ENCODE data around the gene NOS3. TPM values are rescaled to one million over a fixed set of nuclear protein-coding genes. Genes with fewer than 3 reads are reported as not detected.
A peak's percentile ranks its signal among the peaks of the same experiment; 100 is the strongest.

The NOS3 gene
- polyA plus RNA-seq, 1 experiment: 1.3 TPM

DNA sequence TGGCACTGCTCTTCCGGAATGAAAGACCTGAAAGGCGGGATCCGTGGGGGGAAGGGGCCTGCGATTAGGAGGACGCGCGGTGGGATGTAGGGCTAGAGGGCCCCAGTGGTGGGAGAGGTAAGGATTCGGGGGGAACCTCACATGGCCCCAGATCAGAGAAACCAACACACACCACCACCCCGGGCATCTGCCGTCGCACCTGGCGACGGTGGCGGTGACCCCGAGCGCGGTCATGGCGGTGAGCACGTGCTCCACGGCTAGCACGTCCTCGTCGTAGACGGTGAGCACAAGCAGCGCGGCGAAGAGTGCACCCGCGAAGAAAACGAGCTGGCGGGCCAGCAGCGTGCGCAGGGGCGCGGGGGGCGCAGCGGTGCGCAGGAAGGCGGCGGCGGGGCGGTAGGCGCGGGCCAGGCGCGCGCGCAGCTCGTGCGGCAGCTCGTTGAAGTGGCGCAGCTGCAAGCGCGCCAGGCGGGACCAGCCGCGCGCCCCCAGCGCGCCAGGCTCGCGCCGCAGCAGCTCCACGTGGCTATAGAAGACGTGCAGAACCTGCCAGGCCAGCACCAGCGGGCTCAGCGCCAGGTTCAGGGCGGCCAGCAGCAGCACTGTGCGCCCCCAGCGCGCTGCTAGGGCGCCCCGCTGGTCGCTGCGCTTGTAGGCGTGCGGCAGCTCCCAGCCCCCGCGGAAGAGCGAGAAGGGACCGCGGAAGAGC lies 27.8 kb downstream of the NOS3 start:
- POLR2A ChIA-PET: no interaction called here
- Histone ChIP-seq H3K27me3 (ENCODE audit: control insufficient read depth, insufficient read depth, low read length) (peaks cover 29% of the 10 kb centered on the region), H3K4me3 (ENCODE audit: low read depth, low read length) (peak overlapping the region; percentile 14), H3K36me3 (ENCODE audit: control insufficient read depth, insufficient read depth, low read length) (no peaks in the 10 kb centered on the region)
- CTCF ChIA-PET: interaction anchor here (0.6 to 6.7 kb wide), 31 partner anchors 9 to 559 kb away, joined by 3 to 58 read pairs (median 5); partner anchors contain the start of genes ABCB8, AGAP3 and TMUB1
- TF ChIP-seq, protein P1, sequence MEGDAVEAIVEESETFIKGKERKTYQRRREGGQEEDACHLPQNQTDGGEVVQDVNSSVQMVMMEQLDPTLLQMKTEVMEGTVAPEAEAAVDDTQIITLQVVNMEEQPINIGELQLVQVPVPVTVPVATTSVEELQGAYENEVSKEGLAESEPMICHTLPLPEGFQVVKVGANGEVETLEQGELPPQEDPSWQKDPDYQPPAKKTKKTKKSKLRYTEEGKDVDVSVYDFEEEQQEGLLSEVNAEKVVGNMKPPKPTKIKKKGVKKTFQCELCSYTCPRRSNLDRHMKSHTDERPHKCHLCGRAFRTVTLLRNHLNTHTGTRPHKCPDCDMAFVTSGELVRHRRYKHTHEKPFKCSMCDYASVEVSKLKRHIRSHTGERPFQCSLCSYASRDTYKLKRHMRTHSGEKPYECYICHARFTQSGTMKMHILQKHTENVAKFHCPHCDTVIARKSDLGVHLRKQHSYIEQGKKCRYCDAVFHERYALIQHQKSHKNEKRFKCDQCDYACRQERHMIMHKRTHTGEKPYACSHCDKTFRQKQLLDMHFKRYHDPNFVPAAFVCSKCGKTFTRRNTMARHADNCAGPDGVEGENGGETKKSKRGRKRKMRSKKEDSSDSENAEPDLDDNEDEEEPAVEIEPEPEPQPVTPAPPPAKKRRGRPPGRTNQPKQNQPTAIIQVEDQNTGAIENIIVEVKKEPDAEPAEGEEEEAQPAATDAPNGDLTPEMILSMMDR (IDR thresholded peaks at IDR 0.05; ENCODE audit: insufficient read depth, low read depth, low read length): no peak
- DNase-seq (ENCODE audit: low read depth): no peak

DNA sequence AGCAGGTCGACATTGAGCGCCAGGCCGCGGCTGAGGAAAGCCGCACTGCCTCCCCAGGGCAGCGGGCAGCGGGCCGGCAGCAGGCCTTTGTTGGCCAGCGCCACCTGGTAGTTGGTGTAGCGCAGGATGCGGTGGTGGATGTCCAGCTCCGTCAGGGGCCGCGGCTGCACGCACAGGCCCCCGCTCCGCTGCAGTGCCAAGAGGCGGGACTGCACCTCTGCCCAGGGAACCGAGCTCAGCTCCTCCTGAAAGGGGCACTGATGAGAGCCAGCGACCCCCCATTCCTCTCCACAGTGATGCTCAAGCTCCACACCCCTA lies 28.3 kb downstream of the NOS3 start:
- 0 out of 2 replicates have a peak overlapping the region, but pooled peaks have one; percentile 4 for H3K4me3 ChIP-seq (ENCODE audit: low read depth, low read length)
- TF ChIP-seq, protein P1 (IDR thresholded peaks at IDR 0.05; ENCODE audit: insufficient read depth, low read depth, low read length): 0 out of 2 replicates have a peak, but pooled peaks have one; percentile 2

DNA sequence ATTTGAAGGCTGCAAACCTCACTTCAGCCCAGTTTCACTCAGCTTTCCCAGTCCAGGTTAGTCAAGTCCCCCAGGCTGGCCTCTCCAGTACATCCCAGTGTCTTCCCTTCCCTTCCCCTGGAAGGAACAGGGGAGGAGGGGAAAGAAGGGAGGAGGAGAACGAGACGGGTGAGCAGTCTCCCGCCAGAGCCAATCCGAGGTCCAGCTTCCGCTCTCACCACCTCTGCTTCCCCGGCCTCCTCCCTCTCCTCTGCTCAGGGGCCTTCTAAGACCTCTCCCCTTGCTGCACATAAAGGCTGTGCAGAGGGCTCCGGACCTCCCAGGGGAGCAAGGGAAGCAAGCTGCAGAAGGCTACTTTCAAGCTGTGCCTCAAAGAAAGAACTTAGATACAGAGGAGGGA lies 29.4 kb downstream of the NOS3 start:
- Histone ChIP-seq H3K27me3 (ENCODE audit: control insufficient read depth, insufficient read depth, low read length) (peaks cover 29% of the 10 kb centered on the region), H3K36me3 (ENCODE audit: control insufficient read depth, insufficient read depth, low read length) (no peaks in the 10 kb centered on the region), H3K4me3 (ENCODE audit: low read depth, low read length) (no peak overlapping the region)
- POLR2A ChIA-PET: no interaction called here
- TF ChIP-seq, protein P1 (IDR thresholded peaks at IDR 0.05; ENCODE audit: insufficient read depth, low read depth, low read length): no peak
- no peak for DNase-seq (ENCODE audit: low read depth)
- CTCF ChIA-PET: interaction anchor here (1.0 to 6.7 kb wide), 9 partner anchors 8 to 132 kb away, joined by 3 to 58 read pairs (median 15); partner anchors contain the start of gene ABCB8

More for the DNA sequence above, 28.3 kb downstream of the NOS3 start:
- Histone ChIP-seq H3K27me3 (ENCODE audit: control insufficient read depth, insufficient read depth, low read length) (peaks cover 29% of the 10 kb centered on the region), H3K36me3 (ENCODE audit: control insufficient read depth, insufficient read depth, low read length) (no peaks in the 10 kb centered on the region)
- no peak for DNase-seq (ENCODE audit: low read depth)
- ChIA-PET POLR2A (no interaction called here), CTCF (interaction anchor here (0.9 to 6.7 kb wide), 25 partner anchors 9 to 100 kb away, joined by 3 to 58 read pairs (median 5); partner anchors contain the start of genes ABCB8, AGAP3 and TMUB1)

DNA sequence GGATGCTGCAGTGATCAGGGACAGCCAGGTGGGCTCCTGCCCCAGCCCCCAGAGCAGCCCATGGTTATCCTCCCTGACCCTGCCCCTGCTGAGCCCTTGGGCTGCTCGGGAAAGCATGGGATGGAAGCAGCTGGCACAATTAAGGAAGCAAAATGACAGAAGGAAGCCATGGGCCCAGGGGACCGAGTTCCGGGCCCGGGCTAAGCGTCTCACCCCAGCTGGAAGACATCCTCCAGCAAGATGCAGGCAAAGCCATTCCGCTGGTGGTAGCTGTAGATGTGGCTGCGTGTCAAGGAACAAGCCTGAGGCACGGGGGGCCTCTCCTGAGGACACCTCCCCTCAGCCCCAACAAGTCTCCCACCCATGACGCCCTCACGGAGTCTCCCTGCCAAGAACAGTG lies 32.4 kb downstream of the NOS3 start:
- H3K4me3 ChIP-seq (ENCODE audit: low read depth, low read length): no peak overlapping the region
- ChIA-PET CTCF (interaction anchor here (6.7 kb wide), 1 partner anchor 14 kb away, joined by 58 read pairs; no protein-coding TSS in a partner anchor), POLR2A (no interaction called here)
- TF ChIP-seq, protein P1 (IDR thresholded peaks at IDR 0.05; ENCODE audit: insufficient read depth, low read depth, low read length): no peak
- no peak for DNase-seq (ENCODE audit: low read depth)
- H3K27me3 ChIP-seq (ENCODE audit: control insufficient read depth, insufficient read depth, low read length): peaks cover 24% of the 10 kb centered on the region
- no peaks in the 10 kb centered on the region for H3K36me3 ChIP-seq (ENCODE audit: control insufficient read depth, insufficient read depth, low read length)

DNA sequence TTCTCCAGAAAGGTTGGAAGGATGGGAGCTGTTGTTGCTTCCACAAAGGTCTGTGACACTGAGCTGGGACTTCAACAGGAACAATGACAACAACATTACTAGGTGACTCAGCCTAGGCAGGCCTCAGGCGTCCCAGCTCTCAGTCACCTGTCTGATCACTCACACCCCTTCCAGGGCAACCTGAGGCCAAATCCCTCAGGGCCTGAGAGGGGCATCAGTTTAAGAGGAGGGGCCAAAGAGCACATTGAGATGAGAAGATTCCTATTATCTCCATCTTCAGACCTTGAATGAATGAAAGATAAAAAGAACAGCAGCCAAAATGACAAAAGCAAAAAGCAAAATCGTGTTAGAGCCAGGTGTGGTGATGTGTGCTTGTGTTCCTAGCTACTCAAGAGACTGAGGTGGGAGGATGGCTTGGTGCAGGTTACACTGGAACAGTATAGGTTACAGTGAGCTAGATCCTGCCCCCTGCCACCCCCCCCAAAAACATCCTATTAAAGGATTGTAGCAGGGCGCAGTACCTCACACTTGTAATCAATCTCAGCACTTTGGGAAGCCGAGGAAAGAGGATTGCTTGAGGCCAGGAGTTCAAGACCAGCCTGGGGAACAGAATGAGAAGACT lies 33.7 kb downstream of the NOS3 start, which contains the start of gene ATG9B:
Gene ATG9B, minus strand, starts transcription at position 60 of the 622 bp plus-strand sequence. CDS start 71 bp downstream, outside the sequence.
- CTCF ChIA-PET: interaction anchor here (0.9 kb wide), 2 partner anchors 12 to 16 kb away, joined by 3 read pairs; no protein-coding TSS in a partner anchor
- POLR2A ChIA-PET: interaction anchor here (0.5 kb wide), 1 partner anchor 267 kb away, joined by 3 read pairs; no protein-coding TSS in a partner anchor
- Histone ChIP-seq H3K27me3 (ENCODE audit: control insufficient read depth, insufficient read depth, low read length) (peaks cover 13% of the 10 kb centered on the region), H3K4me3 (ENCODE audit: low read depth, low read length) (no peak within 1 kb of the TSS), H3K36me3 (ENCODE audit: control insufficient read depth, insufficient read depth, low read length) (no peaks in the 10 kb centered on the region)
- TF ChIP-seq, protein P1 (IDR thresholded peaks at IDR 0.05; ENCODE audit: insufficient read depth, low read depth, low read length): no peak
- no peak for DNase-seq (ENCODE audit: low read depth)
